ENCODE results near the gene INPP5D. TPM values are rescaled to one million over a fixed set of nuclear protein-coding genes. Genes with fewer than 3 reads are reported as not detected.

The INPP5D gene
- total RNA-seq, 1 donor from 2014 or later: 0.28 TPM

DNA sequence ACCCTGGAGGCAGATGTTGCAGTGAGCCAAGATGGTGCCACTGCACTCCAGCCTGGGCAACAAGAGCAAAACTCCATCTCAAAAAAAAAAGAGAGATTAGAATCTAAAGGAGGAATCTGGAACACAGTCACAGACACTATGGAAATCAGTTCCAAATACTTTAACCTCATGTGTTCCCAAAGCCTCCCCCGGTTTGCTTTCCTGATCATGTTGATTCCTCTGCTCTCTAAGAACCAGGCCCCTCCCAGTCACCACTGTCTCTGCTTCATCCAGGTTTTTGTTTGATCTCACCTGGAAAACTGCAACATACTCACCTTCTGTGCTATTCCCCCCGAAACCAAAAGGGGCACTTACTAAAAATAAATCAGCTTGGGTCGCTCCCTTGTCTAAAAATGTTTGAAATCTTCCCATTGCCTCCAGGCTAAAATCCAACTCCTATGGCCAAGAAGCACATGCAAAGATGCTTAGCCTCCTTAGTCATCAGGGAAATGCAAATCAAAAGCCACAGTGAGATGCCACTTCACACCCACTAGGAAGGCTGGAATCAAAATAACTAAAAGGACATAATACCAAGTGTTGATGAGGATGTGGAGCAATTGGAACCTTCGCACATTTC, 33.8 kb upstream of the INPP5D start:
- no peak overlapping the region for H3K4me3 Mint-ChIP-seq
- DNase-seq (ENCODE audit: low read depth, low spot score): no peak
- H3K36me3 Mint-ChIP-seq (ENCODE audit: low read depth): no peaks in the 10 kb centered on the region
- no peak overlapping the region for H3K27ac Mint-ChIP-seq (ENCODE audit: unreplicated experiment)
- no peaks in the 10 kb centered on the region for H3K9me3 Mint-ChIP-seq
- TF ChIP-seq, protein P1, sequence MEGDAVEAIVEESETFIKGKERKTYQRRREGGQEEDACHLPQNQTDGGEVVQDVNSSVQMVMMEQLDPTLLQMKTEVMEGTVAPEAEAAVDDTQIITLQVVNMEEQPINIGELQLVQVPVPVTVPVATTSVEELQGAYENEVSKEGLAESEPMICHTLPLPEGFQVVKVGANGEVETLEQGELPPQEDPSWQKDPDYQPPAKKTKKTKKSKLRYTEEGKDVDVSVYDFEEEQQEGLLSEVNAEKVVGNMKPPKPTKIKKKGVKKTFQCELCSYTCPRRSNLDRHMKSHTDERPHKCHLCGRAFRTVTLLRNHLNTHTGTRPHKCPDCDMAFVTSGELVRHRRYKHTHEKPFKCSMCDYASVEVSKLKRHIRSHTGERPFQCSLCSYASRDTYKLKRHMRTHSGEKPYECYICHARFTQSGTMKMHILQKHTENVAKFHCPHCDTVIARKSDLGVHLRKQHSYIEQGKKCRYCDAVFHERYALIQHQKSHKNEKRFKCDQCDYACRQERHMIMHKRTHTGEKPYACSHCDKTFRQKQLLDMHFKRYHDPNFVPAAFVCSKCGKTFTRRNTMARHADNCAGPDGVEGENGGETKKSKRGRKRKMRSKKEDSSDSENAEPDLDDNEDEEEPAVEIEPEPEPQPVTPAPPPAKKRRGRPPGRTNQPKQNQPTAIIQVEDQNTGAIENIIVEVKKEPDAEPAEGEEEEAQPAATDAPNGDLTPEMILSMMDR (conservative IDR thresholded peaks at IDR 0.05): no peak
- peaks cover 4% of the 10 kb centered on the region for H3K4me1 Mint-ChIP-seq
- H3K27me3 Mint-ChIP-seq (ENCODE audit: low read depth): no peaks in the 10 kb centered on the region

DNA sequence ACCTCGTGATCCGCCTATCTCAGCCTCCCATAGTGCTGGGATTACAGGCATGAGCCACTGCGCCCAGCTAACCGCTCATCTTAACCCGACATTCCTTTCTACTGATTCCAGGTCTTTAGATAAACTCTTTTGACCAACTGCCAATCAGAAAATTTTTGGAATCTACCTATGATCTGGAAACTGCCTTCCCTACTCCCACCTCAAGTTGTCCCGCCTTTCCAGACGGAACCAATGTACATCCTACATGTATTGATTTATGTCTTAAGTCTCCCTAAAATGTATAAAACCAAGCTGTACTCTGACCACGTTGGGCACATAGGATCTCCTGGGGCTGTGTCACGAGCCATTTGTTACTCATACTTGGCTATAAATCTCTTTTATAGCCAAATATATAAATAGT, 30.8 kb upstream of the INPP5D start:
- Mint-ChIP-seq H3K4me1 (peaks cover 17% of the 10 kb centered on the region), H3K36me3 (ENCODE audit: low read depth) (no peaks in the 10 kb centered on the region), H3K27ac (ENCODE audit: unreplicated experiment) (no peak overlapping the region), H3K9me3 (no peaks in the 10 kb centered on the region), H3K4me3 (no peak overlapping the region), H3K27me3 (ENCODE audit: low read depth) (no peaks in the 10 kb centered on the region)
- TF ChIP-seq, protein P1 (conservative IDR thresholded peaks at IDR 0.05): no peak
- no peak for DNase-seq (ENCODE audit: low read depth, low spot score)

DNA sequence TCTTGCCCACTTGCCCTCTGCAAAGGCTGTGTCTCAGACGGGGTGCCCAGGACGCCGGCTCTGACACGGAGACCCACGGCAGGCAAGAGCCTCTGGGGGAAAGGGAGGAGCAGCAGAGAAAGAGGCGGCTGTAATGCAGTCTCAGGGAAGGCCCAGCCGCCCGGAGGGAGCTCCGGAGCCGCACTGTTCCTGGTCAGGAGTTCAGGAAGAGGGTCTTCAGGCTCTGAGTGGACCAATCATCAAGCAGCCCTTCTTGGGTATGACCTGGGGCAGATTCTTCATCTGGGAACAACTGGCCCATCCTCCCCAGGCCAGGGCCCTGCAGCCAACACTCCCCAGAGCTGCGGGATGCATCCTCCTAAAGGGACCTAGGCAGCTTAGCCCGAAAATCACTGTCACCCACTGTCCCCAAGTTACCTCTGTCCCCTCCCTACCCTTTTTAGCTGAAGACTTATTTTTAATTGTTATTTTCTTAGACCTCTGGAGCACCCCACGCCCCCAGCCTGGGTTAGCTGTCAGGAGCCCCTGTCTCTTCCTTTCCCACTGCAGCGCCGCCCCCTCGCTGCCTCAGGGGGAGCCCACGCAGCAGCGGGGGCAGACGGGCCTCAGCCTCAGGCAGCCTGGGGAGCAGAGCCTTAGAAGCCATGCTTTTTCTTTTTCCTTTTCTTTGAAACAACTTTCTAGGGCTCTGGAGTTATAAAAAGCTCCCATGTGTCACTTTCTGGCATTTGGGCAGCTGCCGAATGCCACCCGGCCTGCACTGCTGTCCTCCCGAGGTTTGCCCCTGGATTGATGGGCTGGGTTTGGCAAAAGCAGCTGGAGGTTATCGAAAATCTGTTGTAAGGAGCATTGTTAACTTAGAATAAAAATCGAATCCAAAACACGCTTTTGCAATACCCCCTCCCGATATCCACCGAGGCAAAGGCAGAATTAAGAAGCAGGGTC, 28.3 kb upstream of the INPP5D start:
- Mint-ChIP-seq H3K27me3 (ENCODE audit: low read depth) (no peaks in the 10 kb centered on the region), H3K9me3 (no peaks in the 10 kb centered on the region), H3K27ac (ENCODE audit: unreplicated experiment) (peak overlapping the region; percentile 19), H3K4me1 (peaks cover 17% of the 10 kb centered on the region), H3K36me3 (ENCODE audit: low read depth) (no peaks in the 10 kb centered on the region), H3K4me3 (no peak overlapping the region)
- TF ChIP-seq, protein P1 (conservative IDR thresholded peaks at IDR 0.05): no peak
- DNase-seq (ENCODE audit: low read depth, low spot score): no peak

DNA sequence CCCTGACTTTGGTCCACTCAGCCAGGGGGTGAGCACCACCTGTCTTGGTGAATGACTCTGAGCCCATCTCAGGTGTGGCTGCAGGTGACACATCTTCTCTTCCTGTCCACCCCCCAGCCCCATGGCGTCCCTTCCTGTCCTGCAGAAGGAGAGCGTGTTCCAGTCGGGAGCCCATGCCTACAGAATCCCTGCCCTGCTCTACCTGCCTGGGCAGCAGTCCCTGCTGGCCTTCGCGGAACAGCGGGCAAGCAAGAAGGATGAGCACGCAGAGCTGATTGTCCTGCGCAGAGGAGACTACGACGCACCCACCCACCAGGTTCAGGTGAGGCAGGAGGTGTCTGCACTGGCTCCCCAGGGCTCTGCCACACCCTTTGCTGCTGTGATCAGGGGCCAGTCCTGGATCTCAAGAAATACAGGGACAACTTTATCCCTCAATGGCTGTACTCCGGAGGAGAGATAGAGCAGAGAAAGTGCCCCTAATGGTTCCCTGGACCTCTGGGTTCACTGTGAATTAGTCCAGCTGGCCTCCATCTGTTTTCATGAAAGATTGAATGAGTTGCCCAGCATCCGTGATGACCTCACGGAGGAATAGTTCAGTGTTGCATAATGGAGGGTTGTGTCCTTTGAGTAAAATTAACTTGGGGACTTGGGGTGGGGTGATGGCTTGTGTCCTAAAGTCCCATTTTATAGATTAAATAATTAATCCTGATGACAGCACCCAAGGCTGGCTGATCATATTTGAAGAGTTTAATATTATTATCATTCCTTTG, 27.4 kb upstream of the INPP5D start, which contains the start of gene NEU2:
NEU2 (plus strand) TSS at position 122 of the 770 bp plus-strand sequence; CDS start at position 122, 0 bp downstream.
- H3K27me3 Mint-ChIP-seq (ENCODE audit: low read depth): no peaks in the 10 kb centered on the region
- TF ChIP-seq, protein P1 (conservative IDR thresholded peaks at IDR 0.05): no peak
- H3K4me3 Mint-ChIP-seq: no peak within 1 kb of the TSS
- no peak for DNase-seq (ENCODE audit: low read depth, low spot score)
- no peaks in the 10 kb centered on the region for H3K36me3 Mint-ChIP-seq (ENCODE audit: low read depth)
- H3K9me3 Mint-ChIP-seq: no peaks in the 10 kb centered on the region
- H3K27ac Mint-ChIP-seq (ENCODE audit: unreplicated experiment): peak within 1 kb of the TSS; percentile 19
- peaks cover 17% of the 10 kb centered on the region for H3K4me1 Mint-ChIP-seq

DNA sequence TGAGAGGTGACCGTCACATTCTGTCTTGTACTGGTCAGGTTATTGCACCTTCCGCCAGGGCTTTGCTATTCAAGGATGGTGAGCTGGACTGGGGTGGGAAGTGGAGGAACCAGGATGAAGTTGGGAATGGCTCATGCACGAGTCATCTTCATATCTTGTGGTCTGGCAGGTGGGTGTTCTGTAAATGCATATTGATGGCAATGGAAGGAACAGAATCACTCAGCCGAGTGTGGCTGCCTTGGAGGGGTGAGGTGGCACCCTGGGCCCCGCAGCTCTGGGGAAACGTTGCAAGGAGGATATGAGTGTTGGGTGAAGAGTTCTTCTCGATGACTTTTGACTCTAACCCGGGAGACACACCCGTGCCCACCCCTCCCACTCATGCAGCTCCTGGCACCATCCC, 26.5 kb upstream of the INPP5D start:
- Mint-ChIP-seq H3K4me1 (peaks cover 17% of the 10 kb centered on the region), H3K36me3 (ENCODE audit: low read depth) (no peaks in the 10 kb centered on the region), H3K27ac (ENCODE audit: unreplicated experiment) (no peak overlapping the region), H3K27me3 (ENCODE audit: low read depth) (no peaks in the 10 kb centered on the region), H3K4me3 (no peak overlapping the region), H3K9me3 (no peaks in the 10 kb centered on the region)
- TF ChIP-seq, protein P1 (conservative IDR thresholded peaks at IDR 0.05): no peak
- no peak for DNase-seq (ENCODE audit: low read depth, low spot score)

All from neural crest cell (in vitro differentiated cells).